ENCODE results near the gene MAP4. TPM values are rescaled to one million over a fixed set of nuclear protein-coding genes. Genes with fewer than 3 reads are reported as not detected.
"Not testable (repeated sequence)": the region's sequence is repeated elsewhere in the genome, so short reads cannot be mapped to it uniquely, and the experiment has no call there.

MAP4 gene
- total RNA-seq, 1 donor from 2014 or later: 192 TPM

- peak; percentile 52 for DNase-seq (ENCODE audit: low read depth)
These were observed 610 bp downstream of the MAP4 start for GRCh38 chr3:48015431-48016180.

- peak; percentile 40 for DNase-seq (ENCODE audit: low read depth)
These were observed 1.9 kb downstream of the MAP4 start for GRCh38 chr3:48014358-48014757.

- DNase-seq (ENCODE audit: low read depth): peak; percentile 89
These were observed 2.8 kb downstream of the MAP4 start for GRCh38 chr3:48013288-48013980.

- no peak for DNase-seq (ENCODE audit: low read depth)
These were observed 3.6 kb downstream of the MAP4 start for GRCh38 chr3:48012659-48013058.

- not testable (repeated sequence) for DNase-seq (ENCODE audit: low read depth)
These were observed 8.2 kb downstream of the MAP4 start for GRCh38 chr3:48008066-48008465.

- DNase-seq (ENCODE audit: low read depth): not testable (repeated sequence)
These were observed 8.9 kb downstream of the MAP4 start for GRCh38 chr3:48007361-48007760.

GRCh38 chr3:48006794-48007193 lies 9.4 kb downstream of the MAP4 start:
- not testable (repeated sequence) for DNase-seq (ENCODE audit: low read depth)

- no peak for DNase-seq (ENCODE audit: low read depth)
These were observed 11.5 kb downstream of the MAP4 start for GRCh38 chr3:48004694-48005093.

- DNase-seq (ENCODE audit: low read depth): no peak
These were observed 13.4 kb downstream of the MAP4 start for GRCh38 chr3:48002787-48003186.

GRCh38 chr3:48001991-48002390 lies 14.2 kb downstream of the MAP4 start:
- no peak for DNase-seq (ENCODE audit: low read depth)

- no peak for DNase-seq (ENCODE audit: low read depth)
These were observed 16.0 kb downstream of the MAP4 start for GRCh38 chr3:48000212-48000611.

- no peak for DNase-seq (ENCODE audit: low read depth)
These were observed 19.8 kb downstream of the MAP4 start for GRCh38 chr3:47996440-47996839.

GRCh38 chr3:47994180-47994579 lies 22.0 kb downstream of the MAP4 start:
- no peak for DNase-seq (ENCODE audit: low read depth)

- no peak for DNase-seq (ENCODE audit: low read depth)
These were observed 24.9 kb downstream of the MAP4 start for GRCh38 chr3:47991341-47991740.

- peak; percentile 94 for DNase-seq (ENCODE audit: low read depth)
These were observed 26.2 kb downstream of the MAP4 start for GRCh38 chr3:47989981-47990440.

- DNase-seq (ENCODE audit: low read depth): no peak
These were observed 30.8 kb downstream of the MAP4 start for GRCh38 chr3:47985381-47985780.

GRCh38 chr3:47984075-47984728 lies 32.0 kb downstream of the MAP4 start:
- peak; percentile 36 for DNase-seq (ENCODE audit: low read depth)

- no peak for DNase-seq (ENCODE audit: low read depth)
These were observed 35.4 kb downstream of the MAP4 start for GRCh38 chr3:47980795-47981194.

GRCh38 chr3:47979070-47979469 lies 37.1 kb downstream of the MAP4 start:
- DNase-seq (ENCODE audit: low read depth): no peak

GRCh38 chr3:47978386-47978785 lies 37.8 kb downstream of the MAP4 start:
- DNase-seq (ENCODE audit: low read depth): peak; percentile 74

- no peak for DNase-seq (ENCODE audit: low read depth)
These were observed 40.0 kb downstream of the MAP4 start for GRCh38 chr3:47976135-47976732.

GRCh38 chr3:47974974-47975470 lies 41.2 kb downstream of the MAP4 start:
- DNase-seq (ENCODE audit: low read depth): no peak

Data from renal cortical epithelial cell (primary cell).